SHP77 (cell line): ENCODE results near the gene UBN1.

ENCODE experiments used
- DNase-seq, 2 experiments: peaks; one replicate each; lab custom pipeline; 2025; lab: John Stamatoyannopoulos, UW

UBN1 gene

GRCh38 chr16:4859190-4859899, 12.1 kb downstream of the UBN1 start:
- no peak for DNase-seq

DNA sequence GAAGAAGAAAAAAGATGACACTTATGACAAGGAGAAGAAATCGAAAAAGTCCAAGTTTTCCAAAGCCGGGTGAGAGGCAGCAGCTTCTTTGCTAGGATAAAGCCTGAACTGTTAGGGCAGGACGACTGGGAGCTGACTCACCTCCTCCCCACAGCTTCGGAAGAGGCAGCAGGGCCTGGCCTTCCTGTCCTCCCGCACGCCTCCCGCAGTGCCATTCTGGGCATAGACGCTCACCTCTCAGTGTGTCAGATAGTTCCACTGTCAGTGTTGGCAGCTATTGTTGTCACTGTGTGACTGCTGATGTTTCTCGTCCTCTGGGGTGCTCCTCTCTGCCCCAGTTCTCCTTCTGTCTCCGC, 12.6 kb downstream of the UBN1 start:
- DNase-seq, result no peak

GRCh38 chr16:4860727-4861342, 13.6 kb downstream of the UBN1 start:
- no peak for DNase-seq

GRCh38 chr16:4862639-4863038, 15.4 kb downstream of the UBN1 start:
- no peak for DNase-seq

- no peak for DNase-seq
Measured at GRCh38 chr16:4864728-4865127, 17.4 kb downstream of the UBN1 start.

GRCh38 chr16:4865231-4865860, 18.1 kb downstream of the UBN1 start:
- DNase-seq, result no peak

GRCh38 chr16:4866586-4866985, 19.3 kb downstream of the UBN1 start:
- no peak for DNase-seq

- no peak for DNase-seq
Measured at GRCh38 chr16:4868026-4868425, 20.7 kb downstream of the UBN1 start.

GRCh38 chr16:4868535-4868934, 21.3 kb downstream of the UBN1 start:
- no peak for DNase-seq

GRCh38 chr16:4869147-4869805, 22.0 kb downstream of the UBN1 start:
- no peak for DNase-seq

DNA sequence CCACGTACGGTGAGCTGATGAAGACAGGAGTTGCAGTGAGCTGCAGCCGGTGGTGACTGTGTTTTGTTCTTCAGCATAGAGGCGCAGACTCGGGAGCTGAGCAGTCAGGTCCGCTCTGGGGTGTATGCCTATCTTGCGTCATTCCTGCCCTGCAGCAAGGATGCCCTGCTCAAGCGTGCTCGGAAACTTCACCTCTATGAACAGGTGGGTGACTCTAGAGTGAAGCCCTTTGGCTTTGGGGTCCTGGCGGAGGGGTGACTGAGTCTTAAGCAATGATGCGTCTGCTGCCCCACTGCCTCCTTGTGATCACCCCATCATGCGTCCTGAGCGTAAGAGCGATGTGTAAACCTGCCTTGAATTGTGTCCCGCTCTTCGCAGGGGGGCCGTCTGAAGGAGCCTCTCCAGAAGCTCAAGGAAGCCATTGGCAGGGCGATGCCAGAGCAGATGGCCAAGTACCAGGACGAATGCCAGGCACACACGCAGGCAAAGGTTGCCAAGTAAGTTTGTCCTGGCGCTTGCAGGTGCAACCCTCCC, 22.9 kb downstream of the UBN1 start:
- DNase-seq, result no peak

DNA sequence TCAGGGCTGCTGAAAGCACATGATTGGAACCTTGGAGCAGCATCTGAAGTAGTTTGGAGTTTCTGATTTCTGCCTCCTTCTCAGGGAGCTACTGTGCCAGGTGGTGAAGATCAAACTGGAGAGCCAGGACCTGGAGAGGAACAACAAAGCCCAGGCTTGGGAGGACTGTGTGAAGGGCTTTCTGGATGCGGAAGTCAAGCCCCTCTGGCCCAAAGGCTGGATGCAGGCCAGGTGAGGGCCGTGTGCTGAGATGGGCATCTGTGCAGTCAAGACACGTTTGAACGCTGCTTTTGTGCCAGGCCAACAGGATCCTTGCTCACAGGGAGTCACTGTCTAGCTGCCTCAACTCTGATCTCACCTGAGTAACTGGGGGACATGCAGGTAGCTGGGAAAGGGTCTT, 23.8 kb downstream of the UBN1 start:
- no peak for DNase-seq

GRCh38 chr16:4873091-4873490, 25.8 kb downstream of the UBN1 start:
- DNase-seq, result no peak

DNA sequence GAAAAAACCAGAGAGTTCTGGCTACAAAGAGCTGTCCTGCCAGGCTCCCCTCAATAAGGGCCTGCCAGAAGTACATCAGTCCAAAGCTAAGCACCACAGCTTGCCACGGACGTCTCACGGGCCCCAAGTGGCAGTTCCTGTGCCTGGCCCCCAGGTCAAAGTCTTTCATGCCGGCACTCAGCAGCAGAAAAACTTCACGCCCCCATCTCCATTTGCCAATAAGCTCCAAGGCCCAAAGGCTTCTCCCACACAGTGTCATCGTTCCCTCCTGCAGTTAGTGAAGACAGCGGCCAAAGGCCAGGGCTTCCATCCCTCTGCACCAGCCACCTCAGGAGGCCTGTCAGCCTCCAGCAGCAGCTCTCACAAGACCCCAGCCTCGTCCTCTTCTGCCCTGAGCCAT, 27.4 kb downstream of the UBN1 start:
- DNase-seq, result no peak

- DNase-seq, result no peak
Measured at GRCh38 chr16:4876646-4877379, 29.5 kb downstream of the UBN1 start.

- no peak for DNase-seq
Measured at GRCh38 chr16:4877380-4877685, 30.1 kb downstream of the UBN1 start.

DNA sequence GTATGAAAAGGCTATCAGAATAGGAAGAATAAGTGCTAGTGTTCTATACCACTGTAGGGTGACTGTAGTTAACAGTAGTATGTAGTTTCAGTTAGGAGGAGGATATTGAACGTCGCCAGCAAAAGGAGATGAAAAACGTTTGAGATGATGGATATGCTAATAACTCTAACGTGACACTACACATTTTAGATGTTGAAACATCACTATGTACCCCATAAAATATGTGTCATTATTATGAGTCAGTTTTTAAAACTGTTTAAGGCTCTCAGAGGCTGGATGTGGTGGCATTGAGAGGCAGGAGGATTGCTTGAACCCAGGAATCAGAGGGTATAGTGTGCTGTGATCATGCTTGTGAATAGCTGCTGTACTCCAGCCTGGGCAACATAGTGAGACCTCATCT, 31.8 kb downstream of the UBN1 start:
- no peak for DNase-seq

DNA sequence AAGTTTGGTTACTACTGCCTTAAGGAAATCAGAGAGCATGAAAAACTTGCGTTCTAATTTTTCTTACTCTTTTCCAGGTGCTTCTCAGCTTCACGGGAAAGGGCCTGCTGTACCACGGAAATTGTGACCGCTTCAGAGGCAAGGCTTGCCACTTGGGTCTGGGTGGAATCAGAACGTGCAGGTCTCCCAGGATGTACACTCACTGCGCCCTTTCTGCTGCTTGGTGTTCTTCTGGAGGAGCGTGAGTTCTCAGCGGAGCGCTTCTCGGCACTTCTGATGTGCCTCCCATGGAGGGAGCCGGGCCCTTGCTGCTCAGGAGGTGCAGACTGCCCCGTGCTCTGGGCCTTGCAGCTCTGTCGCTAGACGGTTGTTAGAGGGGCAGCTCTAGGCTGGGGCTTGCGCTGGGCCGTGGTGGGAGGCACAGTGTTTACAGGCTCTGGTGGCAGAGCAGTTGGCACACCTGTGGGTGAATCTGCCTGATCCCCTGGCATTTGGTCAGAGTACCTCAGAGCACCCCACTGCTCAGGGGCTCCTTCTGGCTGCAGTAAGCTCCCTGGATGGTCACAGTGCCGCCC, 32.8 kb downstream of the UBN1 start:
- DNase-seq, result no peak

- DNase-seq, result peak in 1 of 2 experiments; percentile 0
Measured at GRCh38 chr16:4882000-4882632, 34.8 kb downstream of the UBN1 start.

- DNase-seq, result peak; percentile 48 to 57
Measured at GRCh38 chr16:4882633-4883285, 35.5 kb downstream of the UBN1 start.

- no peak for DNase-seq
Measured at GRCh38 chr16:4883501-4883900, 36.2 kb downstream of the UBN1 start.
